ENCODE measurements around the gene HOXD4. TPM values are rescaled to one million over a fixed set of nuclear protein-coding genes. Genes with fewer than 3 reads are reported as not detected.

The HOXD4 gene
- total and polyA plus RNA-seq, 2 of the 4 experiments (the other 2 are of a cell fraction) = not detected

DNA sequence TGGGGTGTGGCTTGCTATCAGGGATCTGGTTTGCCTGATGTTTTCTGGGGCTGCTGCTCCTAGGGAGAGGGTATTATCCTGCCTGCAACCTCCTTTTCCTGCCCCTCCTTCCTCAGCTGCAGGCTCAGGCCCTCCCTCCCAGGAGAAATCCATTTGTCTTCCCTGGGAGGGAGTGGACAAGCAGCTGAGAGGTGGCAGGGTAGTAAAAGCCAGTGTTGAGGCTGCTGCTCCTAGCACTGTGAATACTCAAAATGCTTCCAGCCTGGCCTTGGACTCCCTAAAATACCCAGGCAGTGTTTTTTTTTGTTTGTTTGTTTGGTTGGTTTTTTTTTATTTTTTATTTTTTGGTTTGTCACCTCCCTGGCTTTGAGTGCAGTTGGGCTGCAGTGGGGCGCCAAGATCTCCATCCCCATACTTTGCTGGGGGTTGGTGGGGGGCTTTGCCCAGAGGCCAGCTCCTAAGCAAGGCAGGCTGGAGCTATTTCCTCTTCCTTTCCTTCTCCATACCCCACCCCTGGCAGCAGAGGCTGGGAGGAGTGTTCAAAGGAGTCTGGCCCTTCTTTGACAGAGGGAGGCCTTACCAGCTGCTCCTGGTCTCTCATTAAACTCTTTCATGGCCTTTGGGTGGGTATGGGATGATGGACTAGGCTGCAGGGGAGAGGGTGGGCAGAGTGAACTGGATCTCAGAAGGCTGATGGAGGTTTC, 19.4 kb downstream of the HOXD4 start:
- Histone ChIP-seq H3K27ac (ENCODE audit: insufficient read depth, low read length) (no peak overlapping the region), H2AFZ (replicated peaks; ENCODE audit: low read length, poor library complexity) (no peak overlapping the region), H2BK5ac (ENCODE audit: low read depth, low read length, poor library complexity, severe bottlenecking) (no peak overlapping the region), H3K18ac (ENCODE audit: low read depth, low read length) (no peak overlapping the region), H3K4me2 (ENCODE audit: low read depth, low read length) (no peak overlapping the region), H4K20me1 (ENCODE audit: insufficient read depth, low read length) (no peaks in the 10 kb centered on the region), H2BK20ac (ENCODE audit: low read depth, low read length) (no peak overlapping the region), H2BK15ac (ENCODE audit: low read depth, low read length) (no peak overlapping the region), H3K9ac (ENCODE audit: low read depth, low read length) (no peak overlapping the region), H4K8ac (ENCODE audit: low read depth in 2 of 2, low read length in 2 of 2) (no peak overlapping the region), H3K56ac (ENCODE audit: extremely low read depth, insufficient read depth, low read length) (no peak overlapping the region), H3K9me3 (ENCODE audit: control insufficient read depth, insufficient read depth, low read length) (peaks cover 10% of the 10 kb centered on the region), H2AK5ac (ENCODE audit: low read depth, low read length) (no peak overlapping the region), H3K36me3 (ENCODE audit: control insufficient read depth, insufficient read depth, low read length) (no peaks in the 10 kb centered on the region), H4K91ac (ENCODE audit: insufficient read depth, low read depth, low read length) (no peak overlapping the region), H3K4me1 (ENCODE audit: control insufficient read depth, insufficient read depth, low read length) (no peaks in the 10 kb centered on the region), H4K5ac (ENCODE audit: low read depth, low read length) (no peak overlapping the region), H2AK9ac (replicated peaks; ENCODE audit: low read depth, low read length, poor library complexity) (no peak overlapping the region), H2BK120ac (ENCODE audit: low read depth, low read length) (no peak overlapping the region), H3K79me1 (ENCODE audit: low read depth in 1 of 2, low read length in 2 of 2) (no peaks in the 10 kb centered on the region), H3K27me3 (ENCODE audit: control insufficient read depth, insufficient read depth, low read length) (peaks cover 61% of the 10 kb centered on the region), H3K9me1 (ENCODE audit: insufficient read depth, low read length) (no peaks in the 10 kb centered on the region), H3K4me3 (ENCODE audit: insufficient read depth, low read depth, low read length) (no peak overlapping the region), H3K14ac (replicated peaks; ENCODE audit: low read depth, low read length) (no peak overlapping the region), H3K23ac (ENCODE audit: low read depth, low read length) (no peak overlapping the region), H3K4ac (ENCODE audit: low read depth, low read length) (no peak overlapping the region)
- WGBS, 2 experiments (ENCODE audit: extremely low coverage in 2 of 2, insufficient read length in 1 of 2) = no CpG with 5 or more reads among the region's 1 CpG
- DNase-seq (no peak), ATAC-seq (ENCODE audit: low read depth) (no peak)
- dilution Hi-C loops (cut with HindIII; ENCODE audit: low sequenced_read_pairs, unreplicated experiment) = no loop called here
- in situ Hi-C loops (cut with MboI; ENCODE audit: low sequenced_read_pairs) = no loop called here
- intact Hi-C loops (cut with micrococcal nuclease) = no loop called here
- CTCF ChIA-PET = no interaction called here
- TF ChIP-seq SMC3 (IDR thresholded peaks at IDR 0.05; ENCODE audit: low read depth, low read length) (no peak), RAD21 (IDR thresholded peaks at IDR 0.05; ENCODE audit: low read length) (no peak), RCOR1 (IDR thresholded peaks at IDR 0.05; ENCODE audit: insufficient replicate concordance, low read length) (no peak), CEBPB (IDR thresholded peaks at IDR 0.05; ENCODE audit: low read depth, low read length) (no peak), POLR2A (IDR thresholded peaks at IDR 0.05; ENCODE audit: low read depth, low read length) (no peak), NFE2L2 (IDR thresholded peaks at IDR 0.05; ENCODE audit: low read depth, low read length) (no peak), CHD1 (IDR thresholded peaks at IDR 0.05; ENCODE audit: low read depth, low read length) (no peak), MAFK (IDR thresholded peaks at IDR 0.05; ENCODE audit: low read depth, low read length) (no peak), CTCF (conservative IDR thresholded peaks at IDR 0.05; ENCODE audit: low read depth, low read length) (no peak), USF2 (IDR thresholded peaks at IDR 0.05; ENCODE audit: low read depth, low read length) (no peak), BHLHE40 (IDR thresholded peaks at IDR 0.05; ENCODE audit: low read depth, low read length) (no peak), FOS (IDR thresholded peaks at IDR 0.05; ENCODE audit: low read depth, low read length) (no peak)
- no TSS peak for BruUV-seq (replicated peaks)
- POLR2A ChIA-PET (ENCODE audit: unreplicated experiment) = no interaction called here
